NCI-H2227 (cell line): ENCODE data around the gene ADAM10.
"Not testable (repeated sequence)": the region's sequence is repeated elsewhere in the genome, so short reads cannot be mapped to it uniquely, and the experiment has no call there.

Source experiments
- DNase-seq: peaks from one replicate; lab custom pipeline; 2025; ENCODE audit not compliant: unreplicated experiment; lab: John Stamatoyannopoulos, UW

Gene ADAM10

GRCh38 chr15:58749532-58750337 is at the start of gene ADAM10:
Gene ADAM10 (minus strand): TSS chr15:58749707. CDS start chr15:58749534, 173 bp downstream.
- peak; percentile 98 for DNase-seq

GRCh38 chr15:58797505-58797904 is 48.0 kb upstream of the ADAM10 start:
- DNase-seq: no peak

GRCh38 chr15:58795825-58796224 is 46.3 kb upstream of the ADAM10 start:
- DNase-seq: no peak

- no peak for DNase-seq
Measured at GRCh38 chr15:58793862-58794261, 44.4 kb upstream of the ADAM10 start.

GRCh38 chr15:58788056-58788710 is 38.7 kb upstream of the ADAM10 start:
- no peak for DNase-seq

GRCh38 chr15:58785355-58785754 is 35.8 kb upstream of the ADAM10 start:
- DNase-seq: no peak

GRCh38 chr15:58779554-58779953 is 30.0 kb upstream of the ADAM10 start:
- no peak for DNase-seq

GRCh38 chr15:58777107-58777506 is 27.6 kb upstream of the ADAM10 start:
- no peak for DNase-seq

GRCh38 chr15:58775402-58775801 is 25.9 kb upstream of the ADAM10 start:
- DNase-seq: no peak

GRCh38 chr15:58773024-58773423 is 23.5 kb upstream of the ADAM10 start:
- DNase-seq: peak; percentile 7

- DNase-seq: peak; percentile 46
Measured at GRCh38 chr15:58771621-58772250, 22.2 kb upstream of the ADAM10 start.

GRCh38 chr15:58770857-58771620 is 21.5 kb upstream of the ADAM10 start, which contains the start of gene MINDY2:
Gene MINDY2 (plus strand): TSS chr15:58771302. CDS start chr15:58771396, 94 bp downstream.
- peak; percentile 98 for DNase-seq

GRCh38 chr15:58770519-58770856 is 21.0 kb upstream of the ADAM10 start:
- DNase-seq: peak; percentile 61

- not testable (repeated sequence) for DNase-seq
Measured at GRCh38 chr15:58768601-58769004, 19.1 kb upstream of the ADAM10 start.

GRCh38 chr15:58766290-58766689 is 16.8 kb upstream of the ADAM10 start:
- DNase-seq: no peak

GRCh38 chr15:58764468-58764867 is 15.0 kb upstream of the ADAM10 start:
- DNase-seq: no peak

- DNase-seq: no peak
Measured at GRCh38 chr15:58762731-58763130, 13.2 kb upstream of the ADAM10 start.

GRCh38 chr15:58762285-58762684 is 12.8 kb upstream of the ADAM10 start:
- DNase-seq: no peak

GRCh38 chr15:58761010-58761388 is 11.5 kb upstream of the ADAM10 start:
- no peak for DNase-seq

- no peak for DNase-seq
Measured at GRCh38 chr15:58760385-58761009, 11.0 kb upstream of the ADAM10 start.

- DNase-seq: no peak
Measured at GRCh38 chr15:58758141-58758540, 8.6 kb upstream of the ADAM10 start.
